NCI-H446 treated with DMSO at 0.1 percent for 48 hours (cell line): ENCODE data around the gene SPDYE1.
"Not testable (repeated sequence)": the region's sequence is repeated elsewhere in the genome, so short reads cannot be mapped to it uniquely, and the experiment has no call there.

Experiments used
- DNase-seq: peaks from one replicate; lab custom pipeline; 2025; lab: John Stamatoyannopoulos, UW

Gene SPDYE1

GRCh38 chr7:43992896-43993295 is 4.8 kb upstream of the SPDYE1 start:
- not testable (repeated sequence) for DNase-seq

- DNase-seq, result not testable (repeated sequence)
These were observed 3.0 kb upstream of the SPDYE1 start for GRCh38 chr7:43994681-43995080.

GRCh38 chr7:44012081-44012480 is 14.4 kb downstream of the SPDYE1 start:
- not testable (repeated sequence) for DNase-seq

DNA sequence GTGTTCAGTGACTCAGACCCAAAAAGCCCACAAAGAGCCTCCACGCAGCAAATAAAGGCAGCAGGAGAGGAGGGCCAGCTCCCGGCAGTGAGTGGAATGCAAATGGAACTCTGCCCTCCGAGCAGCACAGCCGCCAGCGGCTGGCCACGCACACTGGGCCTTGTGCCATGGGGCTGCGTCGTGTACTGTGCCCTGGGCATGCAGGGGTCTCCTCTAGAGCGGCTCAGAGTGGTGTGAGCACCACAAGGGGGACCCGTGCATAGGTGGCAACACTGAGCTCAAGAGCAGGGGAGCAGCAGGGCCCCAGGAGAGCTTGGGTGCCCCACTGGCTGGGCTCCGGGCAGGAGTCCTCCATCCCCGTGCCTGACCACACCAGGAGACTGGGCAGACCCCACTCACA is 17.4 kb downstream of the SPDYE1 start:
- DNase-seq, result not testable (repeated sequence)

DNA sequence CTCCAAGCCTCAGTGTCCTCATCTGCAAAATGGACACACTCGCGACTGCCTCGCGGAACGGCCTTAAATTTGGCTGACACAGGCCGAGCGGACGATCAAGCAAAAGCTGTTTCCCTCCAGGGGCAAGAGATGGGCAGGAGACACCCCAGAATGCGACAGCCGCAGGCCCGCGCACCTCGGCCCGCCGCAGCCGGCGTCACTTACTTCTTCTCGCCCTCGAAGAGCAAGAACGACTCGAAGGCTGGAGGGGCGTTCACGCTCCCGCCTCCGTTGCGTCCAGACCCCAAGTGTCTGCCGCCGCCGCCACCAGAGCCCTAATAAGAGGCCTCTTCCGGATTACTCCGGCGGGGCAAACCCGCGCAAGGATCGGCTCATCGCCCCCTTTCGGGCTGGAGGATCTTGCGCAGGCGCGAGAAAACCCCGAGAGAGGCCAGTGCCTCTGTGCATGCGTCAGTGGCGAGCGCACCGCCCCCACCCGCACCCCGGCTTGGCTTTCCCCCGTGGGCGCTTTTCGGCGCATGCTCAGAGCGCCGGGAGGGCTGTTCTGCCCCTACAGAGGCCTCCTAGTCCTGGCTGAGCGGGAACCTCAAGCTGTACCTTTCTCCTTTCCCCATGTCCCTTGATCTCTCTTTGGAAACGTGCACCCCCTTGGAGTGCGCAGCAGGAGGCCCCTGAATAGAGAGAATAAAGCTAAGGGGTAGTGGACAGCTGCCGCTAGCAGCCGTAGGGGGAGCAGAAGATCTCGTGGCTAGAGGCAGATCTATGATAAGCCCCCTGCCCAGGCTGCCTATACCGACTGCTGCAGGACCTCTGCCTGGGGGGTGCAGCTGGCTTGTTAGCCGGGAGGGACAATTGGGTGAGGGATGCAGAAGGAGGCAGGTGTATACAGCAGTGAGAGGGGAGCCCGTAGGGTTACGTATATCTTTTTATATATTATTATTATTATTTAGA is 21.4 kb downstream of the SPDYE1 start:
- DNase-seq, result peak; percentile 91

- DNase-seq, result not testable (repeated sequence)
These were observed 22.1 kb downstream of the SPDYE1 start for GRCh38 chr7:44019825-44020224.

DNA sequence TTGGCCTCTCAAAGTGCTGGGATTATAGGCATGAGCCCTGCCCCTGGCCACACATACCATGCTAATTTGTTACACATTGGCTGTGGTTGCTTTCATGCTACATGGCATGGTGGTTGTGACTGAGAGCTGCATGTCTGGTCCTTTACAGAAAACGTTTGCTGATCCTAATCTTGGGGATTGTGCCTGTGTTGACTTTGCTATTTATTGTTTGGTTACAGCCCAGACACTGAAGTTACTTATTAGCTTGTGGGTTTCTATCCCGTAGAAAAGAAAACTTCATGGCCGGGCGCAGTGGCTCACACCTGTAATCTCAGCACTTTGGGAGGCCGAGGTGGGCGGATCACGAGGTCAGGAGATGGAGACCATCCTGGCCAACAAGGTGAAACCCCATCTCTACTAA is 24.4 kb downstream of the SPDYE1 start:
- not testable (repeated sequence) for DNase-seq

DNA sequence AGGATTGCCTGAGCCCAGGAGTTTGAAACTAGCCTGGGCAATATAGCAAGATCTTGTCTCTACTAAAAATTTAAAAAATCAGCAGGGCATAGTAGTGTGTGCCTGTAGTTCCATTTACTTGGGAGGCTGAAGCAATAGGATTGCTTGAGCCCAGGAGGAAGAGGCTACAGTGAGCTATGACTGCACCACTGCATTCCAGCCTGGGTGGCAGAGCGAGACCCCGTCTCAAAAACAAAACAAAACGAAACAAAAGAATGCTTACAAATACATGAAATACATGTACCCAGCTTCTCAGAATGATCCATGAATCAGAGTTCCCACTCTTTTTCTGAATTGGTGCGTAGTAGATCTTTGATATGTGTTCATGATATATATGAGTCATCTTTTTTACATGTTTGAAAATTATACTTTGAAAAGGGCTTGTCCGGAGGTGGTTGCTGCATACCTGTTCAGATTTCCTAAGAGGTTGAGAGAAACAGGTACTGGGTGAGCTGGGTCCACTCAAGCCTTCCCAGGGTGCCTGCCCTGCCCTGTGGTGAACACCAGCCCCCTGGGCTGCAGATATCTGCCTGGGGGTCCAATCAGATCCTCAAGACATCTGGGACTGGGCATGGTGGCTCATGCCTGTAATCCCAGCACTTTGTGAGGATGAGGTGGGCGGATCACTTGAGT is 25.2 kb downstream of the SPDYE1 start:
- not testable (repeated sequence) for DNase-seq

- not testable (repeated sequence) for DNase-seq
These were observed 31.7 kb downstream of the SPDYE1 start for GRCh38 chr7:44029433-44029832.

GRCh38 chr7:44030029-44030428 is 32.3 kb downstream of the SPDYE1 start:
- not testable (repeated sequence) for DNase-seq

DNA sequence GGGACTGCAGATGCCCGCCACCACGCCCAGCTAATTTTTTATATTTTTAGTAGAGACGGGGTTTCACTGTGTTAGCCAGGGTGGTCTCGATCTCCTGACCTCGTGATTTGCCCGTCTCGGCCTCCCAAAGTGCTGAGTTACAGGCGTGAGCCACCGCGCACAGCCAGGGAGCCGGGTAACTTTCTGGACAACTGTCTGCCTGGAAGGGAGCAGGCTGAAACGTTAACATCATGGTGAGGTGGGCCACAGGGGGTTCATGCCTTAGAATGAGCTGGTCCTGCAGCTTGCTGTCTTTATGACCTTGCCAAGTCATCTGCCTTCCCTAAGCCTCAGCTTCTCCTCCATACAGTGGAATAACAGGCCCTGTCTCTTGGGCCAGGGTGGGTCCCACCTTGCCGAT is 33.6 kb downstream of the SPDYE1 start:
- not testable (repeated sequence) for DNase-seq

DNA sequence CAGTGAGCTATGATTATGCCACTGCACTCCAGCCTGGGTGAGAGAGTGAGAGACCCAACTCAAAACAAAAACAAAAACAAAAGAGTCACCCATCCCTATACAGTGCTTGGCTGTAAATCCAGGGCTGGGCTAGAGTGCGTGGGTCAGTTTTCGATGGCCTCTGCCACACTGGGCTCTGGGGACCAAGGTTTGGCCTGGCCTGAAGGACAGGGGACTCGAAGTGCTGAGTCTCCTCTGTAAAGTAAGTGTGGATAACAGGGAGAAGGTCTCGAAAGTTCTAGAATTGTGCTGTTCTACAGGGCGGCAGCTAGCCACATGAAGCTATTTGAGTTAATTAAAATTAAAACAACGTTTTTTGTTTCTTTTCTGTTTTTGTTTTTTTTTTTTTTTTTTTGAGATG is 34.3 kb downstream of the SPDYE1 start:
- not testable (repeated sequence) for DNase-seq

GRCh38 chr7:44033971-44034844 is 36.5 kb downstream of the SPDYE1 start:
- not testable (repeated sequence) for DNase-seq

DNA sequence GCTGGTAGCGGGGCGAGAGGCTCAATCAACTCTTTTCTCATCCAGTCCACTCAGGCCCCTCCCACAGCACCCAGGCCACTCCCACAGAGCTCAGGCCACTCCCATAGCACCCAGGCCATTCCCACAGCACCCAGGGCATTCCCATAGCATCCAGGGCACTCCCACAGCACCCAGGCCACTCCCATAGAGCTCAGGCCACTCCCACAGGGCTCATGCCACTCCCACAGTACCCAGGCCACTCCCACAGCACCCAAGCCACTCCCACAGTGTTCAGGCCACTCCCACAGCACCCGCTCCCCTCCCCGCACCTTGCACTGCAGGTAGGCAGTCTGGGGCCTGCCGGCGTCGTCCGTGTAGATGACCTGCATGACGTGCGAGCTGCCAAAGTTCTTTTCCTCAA is 38.7 kb downstream of the SPDYE1 start:
- DNase-seq, result not testable (repeated sequence)

DNA sequence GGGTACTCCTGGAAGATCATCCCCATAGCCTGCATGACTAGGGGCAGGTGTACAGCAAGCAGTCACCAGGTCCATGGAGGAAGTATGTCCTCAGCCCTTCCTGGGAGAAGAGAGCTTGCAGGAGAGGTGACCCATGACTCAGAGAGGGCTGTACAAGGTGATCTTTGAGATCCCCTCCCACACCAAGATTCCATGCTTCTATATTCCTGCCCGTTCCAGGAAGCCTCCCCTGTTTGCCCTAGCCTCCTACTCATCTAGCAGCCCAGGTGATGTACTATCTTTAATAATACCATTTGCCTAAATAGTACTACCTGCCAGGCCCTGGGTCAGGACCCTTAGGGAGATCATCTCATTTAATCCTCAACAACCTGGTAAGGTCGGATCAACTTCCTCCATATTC is 40.3 kb downstream of the SPDYE1 start:
- not testable (repeated sequence) for DNase-seq

GRCh38 chr7:44038553-44038952 is 40.9 kb downstream of the SPDYE1 start:
- DNase-seq, result not testable (repeated sequence)

GRCh38 chr7:44038961-44039558 is 41.4 kb downstream of the SPDYE1 start:
- DNase-seq, result not testable (repeated sequence)

DNA sequence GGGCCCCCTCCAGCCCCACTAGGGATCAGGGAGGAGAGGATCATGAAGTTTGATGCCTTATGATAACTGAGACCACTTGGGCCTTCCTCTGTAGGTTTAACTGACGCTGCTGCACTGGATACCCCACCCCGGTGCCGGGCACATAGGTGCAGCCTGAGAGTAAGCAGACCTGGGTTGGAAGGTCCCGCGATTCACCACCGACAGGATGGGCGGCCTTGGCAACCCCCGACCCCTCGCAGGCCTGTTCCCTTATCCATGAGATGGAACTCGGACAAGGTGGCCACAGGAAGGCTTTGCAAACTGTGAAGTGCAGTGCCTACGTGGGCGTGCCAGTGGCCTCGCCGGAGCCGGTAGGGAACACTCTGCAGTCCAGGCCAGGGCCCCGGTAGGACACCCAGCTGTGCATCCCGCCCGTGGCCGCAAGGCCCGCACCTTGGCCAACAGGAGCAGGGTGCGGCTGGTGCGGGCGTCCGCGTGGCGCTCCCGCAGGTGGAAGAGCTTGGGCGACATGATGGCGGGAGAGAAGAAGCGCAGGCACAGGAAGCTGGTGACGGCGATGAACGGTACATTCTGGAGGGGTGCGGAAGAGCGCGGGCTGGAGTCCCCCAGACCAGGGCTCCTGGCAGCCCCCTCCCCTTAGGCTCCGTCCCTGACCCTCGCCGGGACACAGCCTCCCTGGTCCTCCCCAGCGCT is 42.2 kb downstream of the SPDYE1 start:
- DNase-seq, result not testable (repeated sequence)

- DNase-seq, result not testable (repeated sequence)
These were observed 42.8 kb downstream of the SPDYE1 start for GRCh38 chr7:44040493-44040891.

GRCh38 chr7:44042221-44042620 is 44.5 kb downstream of the SPDYE1 start:
- DNase-seq, result no peak

DNA sequence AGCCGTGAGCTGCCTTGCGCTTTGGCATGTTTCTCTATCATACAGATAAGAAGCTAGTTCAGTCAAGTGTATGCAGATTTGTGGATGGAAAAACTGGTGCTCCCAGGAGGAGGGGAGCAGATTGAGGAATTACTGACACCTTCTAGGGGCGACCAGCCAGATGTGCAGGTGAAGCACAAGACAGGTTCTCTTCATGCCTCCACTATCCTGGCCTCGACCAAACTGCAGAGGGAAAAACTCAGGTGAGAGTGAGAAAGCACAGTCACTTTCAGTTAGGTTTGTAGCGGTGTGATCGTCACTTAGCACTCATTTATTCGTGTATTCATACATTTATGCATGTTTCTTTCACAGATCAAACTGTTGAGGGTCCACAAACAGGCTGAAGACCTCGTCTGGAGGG is 46.2 kb downstream of the SPDYE1 start:
- no peak for DNase-seq
